IMR-90 (cell line): ENCODE data around the gene OSBPL6. TPM values are rescaled to one million over a fixed set of nuclear protein-coding genes. Genes with fewer than 3 reads are reported as not detected.

Experiments
- ATAC-seq: fragments of 200-7000 bp; cut with Tn5 transposase; 2 replicates; pipeline ENCODE4 v1.9.1; 2020; ENCODE audit warnings: low read depth, mild to moderate bottlenecking, moderate library complexity
- BruUV-seq: library from RNA; stranded (reverse); fragments of 400-500 nt; replicated peaks from 2 replicates; lab custom pipeline; 2021; lab: Mats Ljungman, UMichigan
- CTCF ChIA-PET: fragments of 300-600 bp; formaldehyde crosslinking; extraction: SDS; loops from one replicate; lab custom pipeline; 2021; ENCODE audit warnings: antibody characterized with exemption; lab: Yijun Ruan, JAX
- POLR2A ChIA-PET: fragments of 300-600 bp; sonication (Branson Sonifier 250); formaldehyde crosslinking; loops from one replicate; lab custom pipeline; 2022; ENCODE audit warnings: antibody characterized with exemption; ENCODE audit not compliant: unreplicated experiment; lab: Charles Lee
- DNase-seq: peaks from one replicate; pipeline ENCODE4 v3.0.0; 2013
- H2AFZ ChIP-seq: replicated peaks from 2 replicates; pipeline ENCODE3; 2013; ENCODE audit warnings: low read length, mild to moderate bottlenecking; ENCODE audit not compliant: poor library complexity
- H2AK5ac ChIP-seq: 2 replicates; pipeline ENCODE4 v1.6.1; 2013; ENCODE audit warnings: low read depth, low read length, inconsistent platforms
- H2AK9ac ChIP-seq: replicated peaks from 2 replicates; pipeline ENCODE3; 2013; ENCODE audit warnings: mild to moderate bottlenecking, low read depth, low read length, moderate library complexity; ENCODE audit not compliant: poor library complexity
- H2BK120ac ChIP-seq: 2 replicates; pipeline ENCODE4 v1.6.1; 2013; ENCODE audit warnings: low read depth, low read length, inconsistent platforms
- H2BK15ac ChIP-seq: 3 replicates; pipeline ENCODE4 v1.6.1; 2013; ENCODE audit warnings: low read depth, low read length, inconsistent platforms
- H2BK20ac ChIP-seq: 2 replicates; pipeline ENCODE4 v1.6.1; 2013; ENCODE audit warnings: low read depth, mild to moderate bottlenecking, inconsistent platforms, low read length, moderate library complexity
- H2BK5ac ChIP-seq: 2 replicates; pipeline ENCODE4 v1.6.1; 2013; ENCODE audit warnings: mild to moderate bottlenecking, low read depth, low read length, inconsistent platforms; ENCODE audit not compliant: poor library complexity, severe bottlenecking
- H3K14ac ChIP-seq: replicated peaks from 2 replicates; pipeline ENCODE4 v1.6.1; 2013; ENCODE audit warnings: low read depth, low read length, inconsistent platforms
- H3K18ac ChIP-seq: 2 replicates; pipeline ENCODE4 v1.6.1; 2013; ENCODE audit warnings: low read depth, low read length, control low read depth
- H3K23ac ChIP-seq: 2 replicates; pipeline ENCODE4 v1.6.1; 2013; ENCODE audit warnings: low read depth, low read length, inconsistent platforms
- H3K27ac ChIP-seq: 2 replicates; pipeline ENCODE4 v1.5.1; 2013; ENCODE audit warnings: mild to moderate bottlenecking, control low read depth, low read length; ENCODE audit not compliant: insufficient read depth
- H3K27me3 ChIP-seq: 2 replicates; pipeline ENCODE4 v1.6.1; 2013; ENCODE audit warnings: low read length; ENCODE audit not compliant: control insufficient read depth, insufficient read depth
- H3K36me3 ChIP-seq: 2 replicates; pipeline ENCODE4 v1.6.1; 2013; ENCODE audit warnings: low read length, mixed read lengths; ENCODE audit not compliant: control insufficient read depth, insufficient read depth
- H3K4ac ChIP-seq: 2 replicates; pipeline ENCODE4 v1.6.1; 2013; ENCODE audit warnings: low read depth, low read length, inconsistent platforms
- H3K4me1 ChIP-seq: 2 replicates; pipeline ENCODE4 v1.6.1; 2013; ENCODE audit warnings: low read length, mixed read lengths; ENCODE audit not compliant: control insufficient read depth, insufficient read depth
- H3K4me2 ChIP-seq: 2 replicates; pipeline ENCODE4 v1.6.1; 2013; ENCODE audit warnings: low read depth, mild to moderate bottlenecking, control low read depth, low read length, moderate library complexity
- H3K4me3 ChIP-seq: 2 replicates; pipeline ENCODE4 v1.5.1; 2013; ENCODE audit warnings: low read depth, mild to moderate bottlenecking, control low read depth, low read length, moderate library complexity; ENCODE audit not compliant: insufficient read depth
- H3K56ac ChIP-seq: 2 replicates; pipeline ENCODE4 v1.6.1; 2013; ENCODE audit warnings: low read length, inconsistent platforms; ENCODE audit not compliant: insufficient read depth; ENCODE audit errors: extremely low read depth
- H3K79me1 ChIP-seq, 2 experiments: 2 replicates each; pipeline ENCODE4 v1.6.1; 2013; ENCODE audit warnings: low read length in 2 of 2, inconsistent platforms in 1 of 2, low read depth in 1 of 2
- H3K9ac ChIP-seq: 2 replicates; pipeline ENCODE4 v1.6.1; 2013; ENCODE audit warnings: low read depth, low read length, control low read depth
- H3K9me1 ChIP-seq: 2 replicates; pipeline ENCODE4 v1.6.1; 2013; ENCODE audit warnings: low read length, inconsistent platforms; ENCODE audit not compliant: insufficient read depth
- H3K9me3 ChIP-seq: 2 replicates; pipeline ENCODE4 v1.6.1; 2013; ENCODE audit warnings: low read length; ENCODE audit not compliant: control insufficient read depth, insufficient read depth
- H4K20me1 ChIP-seq: 2 replicates; pipeline ENCODE4 v1.6.1; 2013; ENCODE audit warnings: low read length, inconsistent platforms; ENCODE audit not compliant: insufficient read depth
- H4K5ac ChIP-seq: 2 replicates; pipeline ENCODE4 v1.6.1; 2013; ENCODE audit warnings: mild to moderate bottlenecking, low read depth, low read length, control low read depth
- H4K8ac ChIP-seq, 2 experiments: 2 replicates each; pipeline ENCODE4 v1.6.1; 2013; ENCODE audit warnings: low read depth in 2 of 2, low read length in 2 of 2, control low read depth in 1 of 2, inconsistent platforms in 1 of 2
- H4K91ac ChIP-seq: 2 replicates; pipeline ENCODE4 v1.6.1; 2013; ENCODE audit warnings: low read depth, low read length, inconsistent platforms; ENCODE audit not compliant: insufficient read depth
- CHD1 ChIP-seq: IDR thresholded peaks from 2 replicates; pipeline ENCODE4 v1.6.1; 2012; ENCODE audit warnings: low read depth, low read length, improper control_type of control experiment
- CTCF ChIP-seq: conservative IDR thresholded peaks from 2 replicates; pipeline ENCODE4 v1.5.1; 2012; ENCODE audit warnings: mild to moderate bottlenecking, low read depth, low read length, improper control_type of control experiment
- ELK1 ChIP-seq: fragments of 150-350 bp; IDR thresholded peaks from 2 replicates; pipeline ENCODE4 v1.6.1; 2016; ENCODE audit warnings: low read depth, mild to moderate bottlenecking, low read length, moderate library complexity, borderline replicate concordance
- FOS ChIP-seq: fragments of 150-350 bp; IDR thresholded peaks from 2 replicates; pipeline ENCODE4 v1.6.1; 2016; ENCODE audit warnings: low read depth, low read length
- MAFK ChIP-seq: IDR thresholded peaks from 2 replicates; pipeline ENCODE4 v1.6.1; 2012; ENCODE audit warnings: low read depth, low read length, improper control_type of control experiment
- NFE2L2 ChIP-seq: fragments of 150-350 bp; IDR thresholded peaks from 2 replicates; pipeline ENCODE4 v1.6.1; 2016; ENCODE audit warnings: low read depth, mild to moderate bottlenecking, low read length
- POLR2A ChIP-seq: IDR thresholded peaks from 2 replicates; pipeline ENCODE4 v1.6.1; 2012; ENCODE audit warnings: mild to moderate bottlenecking, low read depth, low read length
- RFX5 ChIP-seq: IDR thresholded peaks from 2 replicates; pipeline ENCODE4 v1.8.0; 2012; ENCODE audit warnings: low read depth, mild to moderate bottlenecking, low read length, moderate library complexity
- SMC3 ChIP-seq: fragments of 150-350 bp; IDR thresholded peaks from 2 replicates; pipeline ENCODE4 v1.6.1; 2016; ENCODE audit warnings: low read depth, mild to moderate bottlenecking, antibody characterized with exemption, low read length, moderate library complexity
- WGBS, 2 experiments: methylation state at CpG; one replicate each; pipeline versions ENCODE4 v1.1.5 to v1.1.7; 2013; ENCODE audit warnings: missing lambda C conversion rate in 2 of 2; ENCODE audit not compliant: insufficient read length in 1 of 2; ENCODE audit errors: extremely low coverage in 2 of 2; 5-methylcytosine and 5-hydroxymethylcytosine counted together
- dilution Hi-C: fragments of 300-500 bp; cut with HindIII; formaldehyde crosslinking; loops from one replicate; pipeline ENCODE4 v1.14.3; 2018; ENCODE audit warnings: low sequenced_read_pairs; ENCODE audit not compliant: unreplicated experiment
- in situ Hi-C: fragments of 300-500 bp; cut with MboI; formaldehyde crosslinking; loops from 3 replicates; pipeline ENCODE4 v1.14.3; 2019; ENCODE audit warnings: low sequenced_read_pairs, inconsistent platforms, mixed read lengths
- intact Hi-C: fragments of 100-400 bp; cut with micrococcal nuclease; formaldehyde crosslinking; loops from 2 replicates; pipeline ENCODE4 v1.10.0; 2022
- polyA plus RNA-seq, 3 experiments: library from polyadenylated mRNA; depleted of rRNA; stranded (reverse); fragments of >200 nt; gene quantifications; 2 replicates each; pipeline ENCODE4 v1.2.3, GENCODE V29; 2012; ENCODE audit warnings: low replicate concordance in 1 of 3
- total RNA-seq: library from RNA; depleted of rRNA; stranded (reverse); fragments of >200 nt; gene quantifications from 2 replicates; pipeline ENCODE4 v1.2.3, GENCODE V29; 2012

The OSBPL6 gene
- total and polyA plus RNA-seq, 2 of the 4 experiments (the other 2 are of a cell fraction), result 3.2 to 3.7 TPM

- Histone ChIP-seq H3K27me3 (no peaks in the 10 kb centered on the region), H2AK9ac (no peak overlapping the region), H3K4me1 (no peaks in the 10 kb centered on the region), H4K91ac (no peak overlapping the region), H4K5ac (no peak overlapping the region), H3K18ac (no peak overlapping the region), H2BK120ac (no peak overlapping the region), H3K4ac (no peak overlapping the region), H3K79me1 (no peaks in the 10 kb centered on the region), H3K9me1 (no peaks in the 10 kb centered on the region), H3K4me2 (no peak overlapping the region), H3K56ac (no peak overlapping the region), H3K14ac (no peak overlapping the region), H3K9me3 (no peaks in the 10 kb centered on the region), H2AK5ac (no peak overlapping the region), H3K23ac (no peak overlapping the region), H3K27ac (no peak overlapping the region), H2BK15ac (no peak overlapping the region), H4K8ac (no peak overlapping the region), H2BK20ac (no peak overlapping the region), H2AFZ (no peak overlapping the region), H3K36me3 (no peaks in the 10 kb centered on the region), H3K9ac (no peak overlapping the region), H4K20me1 (no peaks in the 10 kb centered on the region), H2BK5ac (no peak overlapping the region), H3K4me3 (no peak overlapping the region)
- POLR2A ChIA-PET, result no interaction called here
- no peak for TF ChIP-seq POLR2A
- no peak for TF ChIP-seq ELK1
- no peak for TF ChIP-seq CTCF
- no peak for TF ChIP-seq FOS
- no peak for TF ChIP-seq MAFK
- no peak for TF ChIP-seq RFX5
- TF ChIP-seq CHD1, result no peak
- no peak for TF ChIP-seq NFE2L2
- no peak for TF ChIP-seq SMC3
- DNase-seq (no peak), ATAC-seq (no peak)
- dilution Hi-C loops (no loop called here), in situ Hi-C loops (no loop called here), intact Hi-C loops (no loop called here)
- no TSS peak for BruUV-seq
- no CpG with 5 or more reads among the region's 1 CpG for WGBS, 2 experiments
- CTCF ChIA-PET, result interaction anchor here (0.6 kb wide), 1 partner anchor 44 kb away, joined by 3 read pairs; no protein-coding TSS in a partner anchor
Measured at GRCh38 chr2:178173657-178174056, 20.7 kb upstream of the OSBPL6 start.
